OCI-M1 (cell line): ENCODE measurements around the gene MGMT.
A peak's percentile ranks its signal among the peaks of the same experiment; 100 is the strongest.

ENCODE experiments used
- DNase-seq: peaks from one replicate; lab custom pipeline; 2025; lab: John Stamatoyannopoulos, UW

Gene MGMT

DNA sequence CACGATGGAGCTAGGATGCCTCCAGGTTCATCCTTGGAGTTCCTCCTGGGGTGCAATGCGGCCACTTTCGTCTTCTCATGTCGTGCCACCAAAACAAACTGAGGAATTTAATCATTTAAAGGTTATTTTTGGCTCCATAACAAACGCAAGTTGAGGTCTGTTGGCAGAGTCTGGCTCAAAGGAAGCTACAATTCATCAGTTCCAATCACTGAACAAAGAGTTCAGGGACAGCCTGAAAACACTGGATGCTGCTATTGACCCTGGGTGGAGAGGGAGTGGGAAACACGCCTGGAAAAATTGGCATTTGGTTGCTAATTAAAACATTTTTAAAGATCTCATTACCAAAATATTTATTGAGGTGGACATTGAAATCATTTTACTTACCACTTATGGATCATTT is 11.4 kb upstream of the MGMT start:
- no peak for DNase-seq

DNA sequence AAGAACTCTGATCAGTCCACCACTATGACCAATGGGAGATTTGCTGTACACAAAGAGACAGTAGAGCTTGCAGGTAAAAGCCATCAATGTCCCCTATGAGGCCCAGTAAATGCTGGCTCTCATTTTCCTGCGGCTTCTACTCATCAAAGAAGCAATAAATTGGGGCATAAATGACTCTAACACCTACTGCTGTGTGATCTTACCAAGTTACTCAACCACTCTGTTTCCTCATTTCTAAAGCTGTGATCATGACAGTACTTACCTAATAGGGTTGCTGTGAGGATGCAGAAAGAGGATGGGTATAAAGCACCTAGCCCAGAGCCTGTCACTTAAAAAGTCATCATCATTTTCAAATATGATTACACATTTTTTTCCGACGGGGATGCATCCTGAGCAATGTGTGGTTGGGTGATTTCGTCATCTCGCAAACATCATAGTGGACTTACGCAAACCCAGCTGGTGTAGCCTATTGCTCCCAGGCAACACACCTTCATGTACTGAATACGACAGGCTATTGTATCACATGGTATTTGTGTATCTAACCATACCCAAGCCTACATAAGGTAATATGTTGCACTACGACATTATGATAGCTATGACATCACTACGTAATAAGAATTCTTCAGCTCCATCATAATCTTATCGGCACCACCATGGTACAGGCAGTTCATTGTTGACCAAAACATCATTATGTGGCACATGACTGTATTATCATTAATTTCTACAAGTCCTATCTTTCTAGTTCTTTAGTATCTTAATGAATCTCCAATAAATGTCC is 7.1 kb upstream of the MGMT start:
- DNase-seq = no peak

DNA sequence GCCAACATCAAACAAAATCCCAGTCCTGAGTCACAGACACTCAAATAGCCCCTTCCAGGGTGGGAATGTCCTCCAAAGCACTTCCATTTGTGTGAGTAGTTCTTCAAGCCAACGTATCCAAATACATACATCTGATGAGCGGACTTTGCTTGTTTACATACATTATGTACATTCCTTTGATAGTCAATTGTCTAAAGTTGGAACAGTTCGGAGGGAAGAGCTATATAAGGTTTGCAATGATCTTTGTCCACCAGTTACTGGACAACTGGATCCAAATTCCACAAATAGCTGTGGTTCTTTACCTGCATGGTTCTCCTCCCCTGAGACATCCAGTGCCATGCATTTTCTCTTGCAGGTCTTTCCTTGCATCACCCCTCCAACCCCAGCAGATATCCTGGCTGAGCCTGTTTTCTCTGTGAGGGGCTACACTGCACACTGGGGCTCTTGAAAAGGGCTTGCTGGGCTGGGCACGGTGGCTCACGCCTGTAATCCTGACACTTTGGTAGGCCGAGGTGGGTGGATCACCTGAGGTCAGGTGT is 4.7 kb upstream of the MGMT start:
- no peak for DNase-seq

DNA sequence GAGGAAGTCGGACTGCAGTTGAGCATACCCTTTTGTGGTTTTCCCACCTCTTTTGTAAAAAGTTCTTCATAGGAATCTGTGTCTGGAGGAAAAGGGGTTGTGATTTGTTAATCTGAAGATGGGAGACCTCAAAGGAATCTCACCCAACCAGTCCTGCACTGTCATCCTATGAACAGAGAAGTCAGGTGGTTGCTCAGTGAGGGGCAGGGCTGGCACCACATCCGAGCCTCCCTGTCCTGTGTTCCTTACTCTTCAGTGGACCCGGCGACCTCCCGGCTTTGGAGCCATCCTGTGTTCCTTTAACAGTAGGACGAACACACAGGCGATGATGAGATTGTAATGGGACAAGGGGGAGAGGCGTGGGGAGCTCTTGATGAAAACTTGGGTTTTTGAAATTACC is 2.8 kb upstream of the MGMT start:
- no peak for DNase-seq

DNA sequence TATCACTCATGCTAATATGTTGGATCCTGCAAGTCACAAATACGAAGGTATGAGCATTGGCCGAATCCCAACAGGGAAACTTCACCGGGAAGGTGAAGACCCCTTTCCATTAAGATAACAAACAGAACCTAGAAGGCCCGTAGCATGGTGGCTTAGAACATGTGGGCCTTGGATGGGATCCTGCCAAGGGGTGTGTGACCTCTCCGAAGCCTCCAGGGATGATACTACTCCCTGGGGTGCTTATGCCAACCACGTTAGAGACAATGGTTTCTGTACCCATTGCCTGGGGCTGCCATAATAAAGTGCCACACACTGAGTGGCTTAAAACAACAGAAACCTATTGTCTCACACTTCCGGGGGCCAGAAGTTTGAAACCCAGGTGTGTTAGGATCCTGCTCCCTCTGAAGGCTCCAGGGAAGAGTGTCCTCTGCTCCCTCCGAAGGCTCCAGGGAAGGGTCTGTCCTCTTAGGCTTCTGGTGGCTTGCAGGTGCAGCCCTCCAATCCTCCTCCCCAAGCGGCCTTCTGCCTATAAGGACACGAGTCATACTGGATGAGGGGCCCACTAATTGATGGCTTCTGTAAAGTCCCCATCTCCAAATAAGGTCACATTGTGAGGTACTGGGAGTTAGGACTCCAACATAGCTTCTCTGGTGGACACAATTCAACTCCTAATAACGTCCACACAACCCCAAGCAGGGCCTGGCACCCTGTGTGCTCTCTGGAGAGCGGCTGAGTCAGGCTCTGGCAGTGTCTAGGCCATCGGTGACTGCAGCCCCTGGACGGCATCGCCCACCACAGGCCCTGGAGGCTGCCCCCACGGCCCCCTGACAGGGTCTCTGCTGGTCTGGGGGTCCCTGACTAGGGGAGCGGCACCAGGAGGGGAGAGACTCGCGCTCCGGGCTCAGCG is 992 bp upstream of the MGMT start:
- DNase-seq = no peak

DNA sequence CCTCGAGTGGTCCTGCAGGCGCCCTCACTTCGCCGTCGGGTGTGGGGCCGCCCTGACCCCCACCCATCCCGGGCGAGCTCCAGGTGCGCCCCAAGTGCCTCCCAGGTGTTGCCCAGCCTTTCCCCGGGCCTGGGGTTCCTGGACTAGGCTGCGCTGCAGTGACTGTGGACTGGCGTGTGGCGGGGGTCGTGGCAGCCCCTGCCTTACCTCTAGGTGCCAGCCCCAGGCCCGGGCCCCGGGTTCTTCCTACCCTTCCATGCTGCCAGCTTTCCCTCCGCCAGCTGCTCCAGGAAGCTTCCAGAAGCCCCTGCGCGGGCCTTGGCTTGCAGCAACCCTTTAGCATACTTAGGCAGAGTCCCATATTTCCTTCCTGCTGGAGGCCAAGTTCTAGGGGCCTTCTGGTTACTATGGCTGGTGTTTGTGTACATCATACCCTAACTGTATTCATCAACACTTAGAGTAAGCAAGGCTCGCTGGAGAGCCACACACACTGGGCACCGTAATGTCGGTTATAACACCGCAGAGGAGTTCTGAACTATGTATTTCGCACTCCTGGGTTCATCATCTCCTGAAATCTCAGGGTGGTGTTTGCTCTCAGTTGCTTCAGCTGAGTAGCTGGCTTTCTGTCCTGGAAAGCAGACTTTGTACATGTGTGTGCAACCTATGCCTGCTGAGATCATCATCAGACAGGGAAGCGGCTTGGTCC is 471 bp downstream of the MGMT start:
- no peak for DNase-seq

DNA sequence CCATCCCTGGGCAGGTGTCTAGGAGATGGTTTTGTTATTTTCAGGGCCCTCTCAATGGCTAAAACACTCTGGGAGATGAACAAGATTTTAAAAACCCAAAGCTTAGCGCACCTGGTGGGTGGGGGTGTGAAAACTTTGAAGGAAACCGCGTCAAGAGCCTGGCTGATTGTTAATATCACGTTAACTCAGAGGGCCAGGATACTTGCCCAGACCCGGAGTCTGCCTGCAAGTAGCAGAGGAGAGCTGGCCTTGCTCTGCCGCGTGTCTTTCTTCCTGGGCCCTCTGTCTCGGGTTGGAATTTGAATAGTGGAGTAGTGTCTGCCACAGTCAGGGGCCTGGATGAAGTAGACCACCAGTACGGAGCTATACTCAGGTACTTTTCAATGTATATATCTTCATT is 1.1 kb downstream of the MGMT start:
- no peak for DNase-seq

DNA sequence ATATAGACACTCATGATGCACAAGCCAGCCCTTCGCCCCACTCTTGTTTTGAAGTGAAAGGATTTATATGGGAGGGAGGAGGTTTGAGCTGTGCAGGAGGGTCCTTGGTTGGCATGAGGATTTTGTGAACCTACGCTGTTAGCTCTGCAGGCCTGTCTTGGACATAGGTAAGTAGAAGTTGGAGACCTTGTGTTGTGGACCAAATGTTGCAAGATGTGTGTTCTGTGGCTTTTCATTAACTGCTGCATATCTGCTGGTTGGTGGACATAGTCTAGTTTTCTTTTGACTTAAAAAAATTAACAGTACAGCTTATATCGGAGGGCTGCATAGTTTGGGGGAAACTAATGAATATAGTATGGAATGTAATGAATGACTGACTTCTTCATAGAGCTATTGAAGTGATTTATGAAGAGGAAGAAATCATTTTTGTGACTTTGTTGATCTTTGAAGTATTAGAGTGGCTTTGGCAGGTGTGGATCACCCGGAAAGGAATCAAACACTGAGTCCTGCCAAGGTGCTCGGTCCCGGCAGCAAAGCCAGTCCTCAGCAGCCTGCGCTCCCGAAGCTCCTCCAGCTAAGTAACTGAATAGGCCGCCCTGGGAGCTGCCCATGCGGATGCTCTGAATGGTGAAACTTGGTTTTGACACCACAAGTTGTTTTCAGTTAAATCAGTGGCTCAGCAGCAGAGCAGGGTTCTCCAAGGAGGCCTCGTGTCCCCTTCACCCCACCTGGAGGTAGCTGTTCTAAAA is 3.2 kb downstream of the MGMT start:
- no peak for DNase-seq

DNA sequence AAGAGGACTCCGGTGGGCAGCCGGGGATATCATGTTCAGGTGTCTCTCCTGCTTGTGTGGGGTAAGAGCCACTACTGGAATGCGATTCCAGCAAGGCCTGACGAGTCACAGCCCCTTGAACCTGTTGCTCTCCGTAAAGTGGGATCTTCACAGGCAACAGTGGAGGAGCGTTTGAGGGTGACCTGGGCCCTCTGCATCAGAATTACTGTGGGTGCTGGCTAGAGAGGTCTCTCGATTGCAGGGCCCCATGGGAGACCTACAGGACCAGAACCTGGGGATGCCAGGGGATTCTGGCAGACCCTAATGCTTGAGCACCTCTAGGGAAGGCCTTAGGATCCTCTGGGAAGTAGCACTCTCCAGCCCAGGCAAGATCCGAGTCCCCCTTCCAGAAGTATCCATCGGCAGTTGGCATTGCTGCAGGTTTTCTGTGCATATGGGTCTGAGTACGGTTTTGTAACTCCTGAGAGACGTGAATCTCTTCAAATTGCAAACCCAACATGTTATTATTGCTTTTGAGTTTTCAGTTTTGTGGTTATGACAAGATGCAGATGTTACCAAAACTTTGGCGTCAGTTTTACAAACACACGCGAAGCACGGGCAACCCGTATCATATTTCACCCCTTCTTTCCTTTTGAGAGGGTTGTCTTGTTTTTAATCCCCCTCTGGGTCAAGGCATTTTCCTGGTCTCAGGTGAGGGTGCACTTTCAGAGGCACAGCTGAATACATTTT is 4.6 kb downstream of the MGMT start:
- DNase-seq = no peak

DNA sequence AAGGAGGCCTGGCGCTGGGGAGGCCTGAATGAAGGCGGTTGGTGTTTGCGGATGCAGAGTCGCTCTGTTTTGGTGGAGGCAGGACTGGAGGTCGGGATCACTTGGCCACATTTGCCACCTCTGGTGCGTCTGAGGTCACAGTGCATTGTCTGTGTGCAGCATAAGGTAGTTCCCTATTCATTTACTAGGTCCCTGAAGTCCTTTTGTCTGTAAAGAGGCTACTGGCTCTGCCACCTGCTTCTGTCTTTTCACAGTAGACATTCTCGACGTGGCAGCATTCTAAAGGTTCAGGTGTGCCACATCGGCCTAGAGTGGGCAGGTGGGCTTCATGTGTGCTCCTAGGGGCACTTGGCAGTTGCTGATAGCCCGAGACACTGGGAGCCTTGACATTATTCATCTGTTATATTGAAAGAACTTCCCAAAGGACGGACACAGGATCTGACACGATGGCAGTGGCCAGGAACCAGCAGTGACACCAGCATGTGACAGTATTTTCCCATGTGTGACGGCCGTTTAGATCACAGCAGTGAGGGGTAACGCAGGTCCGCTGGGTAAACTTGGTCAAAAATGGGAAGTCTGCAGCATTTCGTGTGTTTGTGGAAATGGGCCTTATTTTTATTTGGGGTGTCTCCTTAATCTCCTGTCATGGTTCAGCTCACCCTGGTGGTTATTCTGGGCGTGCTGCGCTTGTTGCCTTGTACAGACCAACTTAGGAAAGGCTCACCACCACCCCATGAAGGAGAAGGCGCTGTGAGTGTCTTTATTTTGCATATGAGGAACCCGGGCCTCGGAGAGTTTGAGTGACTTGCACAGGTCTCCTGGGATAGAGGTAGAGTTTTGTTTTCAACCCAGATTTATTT is 5.9 kb downstream of the MGMT start:
- DNase-seq = no peak

DNA sequence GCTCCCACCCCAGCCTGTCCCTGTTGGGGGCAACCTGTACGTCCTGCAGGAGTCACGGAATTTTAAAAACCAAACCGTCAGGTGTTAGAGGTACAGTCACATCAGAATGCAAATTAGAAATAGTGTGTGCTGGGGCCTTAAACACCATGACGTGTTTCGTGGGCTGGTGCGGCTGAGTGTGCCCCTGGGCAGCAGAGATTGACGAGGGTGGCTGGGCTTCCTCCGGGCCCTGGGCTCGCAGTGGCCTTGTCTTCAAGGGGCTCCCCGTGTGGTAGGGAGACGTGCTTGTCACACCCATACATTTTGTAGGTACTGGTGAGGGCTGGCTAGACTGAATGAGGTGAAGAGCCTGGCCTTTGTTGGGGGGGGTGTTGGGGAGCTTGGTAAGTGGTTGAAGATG is 7.6 kb downstream of the MGMT start:
- no peak for DNase-seq

DNA sequence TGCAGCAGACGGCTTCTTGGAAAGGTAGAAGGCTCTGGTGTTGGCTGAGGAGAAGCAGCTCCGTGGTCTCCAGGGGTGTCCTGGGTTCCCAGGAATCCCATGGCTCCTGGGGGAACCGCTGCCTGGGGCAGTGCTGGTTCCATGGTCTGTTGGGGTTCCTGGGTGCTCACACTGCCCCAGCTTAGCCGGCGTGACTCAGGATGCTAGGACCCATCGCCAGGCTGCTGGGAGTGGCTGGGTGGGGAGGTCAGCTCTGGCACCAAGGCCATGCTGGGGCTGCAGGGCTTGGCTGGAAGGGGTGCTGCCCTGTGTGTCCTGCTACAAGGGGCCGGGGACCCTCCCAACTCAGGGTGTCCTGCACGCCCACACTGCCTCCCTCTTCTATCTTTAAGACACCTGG is 9.4 kb downstream of the MGMT start:
- DNase-seq = no peak

DNA sequence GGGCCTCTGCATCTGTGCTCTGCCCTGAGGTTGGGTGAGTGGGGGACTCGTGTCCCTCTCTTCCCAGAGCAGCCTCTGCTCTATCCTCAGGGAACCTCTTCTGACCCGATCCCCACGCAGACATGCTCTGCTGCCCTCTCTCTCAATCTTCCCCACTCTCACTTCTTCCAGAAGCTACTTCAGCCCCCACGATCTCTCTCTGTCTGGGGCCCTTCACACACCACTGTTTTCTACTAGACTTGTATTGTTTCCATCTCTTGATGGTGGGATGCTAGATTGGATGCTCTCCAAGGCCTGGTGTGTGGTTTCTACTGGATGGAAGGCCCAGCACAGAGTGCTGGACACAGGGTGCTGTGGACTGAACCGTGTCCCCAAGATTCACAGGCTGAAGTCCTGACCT is 10.0 kb downstream of the MGMT start:
- DNase-seq = no peak

DNA sequence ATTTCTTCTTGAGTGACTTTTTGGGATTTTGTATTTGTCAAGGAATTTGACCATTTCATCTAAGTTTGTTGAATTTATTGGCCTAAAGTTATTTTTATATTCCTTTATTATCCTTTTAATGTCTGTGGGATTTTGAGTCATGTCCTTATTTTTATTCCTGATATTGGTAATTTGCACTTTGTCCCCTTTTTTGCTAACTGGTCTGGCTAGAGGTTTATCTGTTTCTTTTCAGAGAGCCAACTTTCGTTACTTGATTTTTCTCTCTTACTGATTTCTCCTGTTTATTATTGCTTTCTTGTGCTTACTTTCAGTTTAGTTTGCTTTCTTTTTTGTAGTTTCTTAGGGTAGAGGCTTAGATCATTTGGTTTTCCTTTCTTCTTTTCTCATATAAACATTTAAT is 14.6 kb downstream of the MGMT start:
- no peak for DNase-seq

DNA sequence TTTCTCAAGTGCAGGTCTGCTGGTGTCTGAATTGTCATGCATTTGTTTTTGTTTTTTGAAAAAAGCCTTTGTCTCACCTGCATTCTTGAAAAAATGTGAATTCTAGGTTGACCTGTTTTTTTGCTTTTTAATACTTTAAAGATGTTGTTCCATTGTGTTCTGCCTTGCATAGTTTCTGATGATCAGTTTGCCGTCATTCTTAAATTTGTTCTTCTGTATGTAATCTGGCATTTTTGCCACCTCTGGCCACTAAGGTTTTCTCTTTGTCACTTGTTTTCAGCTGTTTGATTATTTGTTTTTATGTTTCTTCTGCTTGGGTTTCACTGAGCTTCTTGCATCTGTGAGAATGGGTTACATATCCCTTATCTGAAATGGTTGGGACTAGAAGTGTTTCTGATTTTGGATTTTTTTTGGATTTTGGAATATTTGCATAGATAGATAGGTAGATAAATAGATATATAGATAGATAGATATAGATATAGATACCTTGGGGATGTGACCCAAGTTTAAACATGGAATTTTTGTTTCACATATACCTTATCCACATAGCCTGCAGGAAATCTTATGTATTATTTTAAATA is 16.5 kb downstream of the MGMT start:
- peak; percentile 13 for DNase-seq

DNA sequence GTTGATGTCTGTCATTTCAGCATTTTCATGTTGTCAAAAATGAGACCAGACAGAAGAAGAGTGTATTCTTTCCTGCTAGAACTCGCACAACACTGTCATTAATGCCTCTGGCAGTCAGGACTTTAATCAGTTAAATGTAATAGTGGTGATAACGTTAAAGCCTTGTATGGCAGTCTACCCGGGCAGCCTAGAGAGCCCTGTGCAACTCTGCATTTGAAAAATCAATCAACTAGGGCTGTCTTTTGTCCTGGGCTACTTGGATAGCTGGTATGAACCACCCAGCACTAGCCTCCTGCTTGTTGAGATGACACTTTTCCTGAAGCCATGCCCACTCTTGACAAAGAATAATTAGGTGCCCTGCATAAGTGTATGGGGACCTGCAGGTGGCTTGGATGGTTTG is 19.8 kb downstream of the MGMT start:
- DNase-seq = no peak

DNA sequence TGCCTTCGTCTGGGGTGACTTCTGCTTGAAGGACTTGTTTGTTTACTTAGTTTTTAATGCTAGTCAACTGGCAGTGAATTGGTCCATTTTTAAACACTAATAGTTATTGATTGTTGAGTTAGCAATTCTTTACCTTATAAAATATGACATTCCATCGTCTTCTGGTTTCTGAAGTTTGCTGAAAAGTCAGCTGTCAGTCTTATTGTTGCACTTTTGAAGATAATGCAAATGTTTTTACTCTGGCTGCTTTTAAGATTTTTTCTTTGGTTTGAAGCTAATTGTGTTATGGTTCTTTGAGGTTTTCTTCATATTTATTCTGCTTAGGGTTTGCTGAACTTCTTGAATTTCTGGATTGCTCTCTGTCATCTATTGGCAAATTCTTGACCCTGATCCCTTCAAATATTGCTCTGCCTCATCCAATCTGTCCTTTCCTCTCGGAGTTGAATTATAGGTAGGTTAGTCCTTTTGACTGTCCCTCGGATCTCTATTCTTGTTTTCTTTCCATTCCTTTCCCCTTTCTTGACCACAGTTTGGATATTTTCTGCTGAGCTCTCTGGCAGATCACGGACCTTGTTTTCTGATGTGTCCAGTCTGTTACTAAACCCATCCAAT is 24.2 kb downstream of the MGMT start:
- DNase-seq = peak; percentile 19

DNA sequence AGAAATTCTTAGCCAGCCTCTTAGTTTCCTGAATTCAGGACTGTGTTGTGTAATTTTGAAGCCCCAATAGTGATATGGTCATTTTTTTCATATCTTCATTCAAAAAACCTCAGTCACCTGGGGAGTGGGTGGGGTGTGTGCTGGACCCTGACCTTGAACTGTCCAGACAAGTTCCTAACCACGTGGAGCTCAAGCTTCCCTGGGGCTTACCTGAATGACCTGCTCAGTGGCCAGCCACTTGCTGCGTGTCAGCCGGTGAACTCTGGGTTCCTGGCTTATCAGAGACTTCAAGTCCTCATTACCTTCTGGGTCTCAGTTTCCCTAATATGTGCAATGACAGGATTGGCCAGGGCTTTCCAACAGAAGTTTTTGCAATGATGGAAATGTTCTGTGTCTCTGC is 27.1 kb downstream of the MGMT start:
- no peak for DNase-seq

DNA sequence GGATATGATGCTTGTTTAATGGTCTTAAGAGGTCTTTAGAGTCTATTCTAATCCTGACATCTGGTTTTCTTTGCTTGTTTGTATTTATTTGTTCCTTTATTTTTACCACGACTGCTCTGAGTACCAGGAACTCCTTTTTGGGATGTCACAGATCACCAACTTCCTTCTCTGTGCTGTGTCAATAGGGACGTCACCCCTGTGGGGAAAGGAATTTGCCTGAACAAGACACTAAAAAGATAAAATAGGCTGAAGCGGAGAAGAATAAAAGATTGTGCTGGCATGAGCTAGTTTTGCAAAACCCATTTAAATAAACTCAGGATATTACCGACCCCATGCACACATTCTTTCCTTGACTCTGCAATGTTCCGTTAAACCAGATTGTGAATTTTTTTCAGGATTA is 27.7 kb downstream of the MGMT start:
- no peak for DNase-seq
